HepG2 (cell line): ENCODE data around the gene CD6. TPM values are rescaled to one million over a fixed set of nuclear protein-coding genes. Genes with fewer than 3 reads are reported as not detected.

Experiments
- ATAC-seq: fragments of 200-7000 bp; cut with Tn5 transposase; 3 replicates; pipeline ENCODE4 v1.9.1; 2020; ENCODE audit warnings: mild to moderate bottlenecking, moderate library complexity
- BruUV-seq: library from RNA; stranded (reverse); fragments of 400-500 nt; replicated peaks from 2 replicates; lab custom pipeline; 2021; lab: Mats Ljungman, UMichigan
- CTCF ChIA-PET: fragments of 300-600 bp; formaldehyde crosslinking; extraction: SDS; loops from one replicate; lab custom pipeline; 2021; ENCODE audit warnings: low total read pairs, inconsistent platforms, low intra/inter-chr PET ratio; lab: Yijun Ruan, JAX
- POLR2A ChIA-PET: fragments of 350-600 bp; sonication (Branson Sonifier 250); formaldehyde crosslinking; loops from one replicate; lab custom pipeline; 2020; ENCODE audit warnings: antibody characterized with exemption, inconsistent platforms; lab: Yijun Ruan, JAX
- DNase-seq: peaks from one replicate; pipeline ENCODE4 v3.0.0-alpha.2; 2015; ENCODE audit warnings: low spot score
- FAIRE-seq: peaks from 3 replicates; lab custom pipeline; 2011; peaks lifted over from hg19 to GRCh38; lab: Jason Lieb, UNC
- H2AFZ ChIP-seq: one replicate; pipeline ENCODE4 v1.6.1; 2011; ENCODE audit warnings: low read length, inconsistent platforms
- H3K27ac ChIP-seq: fragments of 300-600 bp; 3 replicates; pipeline ENCODE4 v1.8.0; 2011; ENCODE audit warnings: mixed run types, mild to moderate bottlenecking, mixed read lengths, low read length, inconsistent platforms; ENCODE audit not compliant: insufficient read depth; ENCODE audit errors: extremely low read length
- H3K27me3 ChIP-seq, 2 experiments: fragments of 200-600 bp in 1 of 2; 2 replicates in 1 of 2; 3 replicates in 1 of 2; pipeline versions ENCODE4 v1.6.0 to v1.8.0; 2011; ENCODE audit warnings: low read length in 2 of 2, mild to moderate bottlenecking in 2 of 2, moderate library complexity in 2 of 2, inconsistent platforms in 1 of 2; ENCODE audit not compliant: insufficient read depth in 2 of 2, control insufficient read depth in 1 of 2
- H3K36me3 ChIP-seq, 2 experiments: fragments of 200-600 bp in 1 of 2; replicated peaks in 1 of 2; 2 replicates in 1 of 2; 3 replicates in 1 of 2; pipeline versions ENCODE4 v1.5.1 to v1.8.0; 2011; ENCODE audit warnings: low read length in 2 of 2, inconsistent platforms in 1 of 2; ENCODE audit not compliant: insufficient read depth in 2 of 2, control insufficient read depth in 1 of 2
- H3K4me1 ChIP-seq: 2 replicates; pipeline ENCODE4 v1.5.1; 2012; ENCODE audit warnings: low read length, inconsistent platforms; ENCODE audit not compliant: insufficient read depth
- H3K4me2 ChIP-seq: 2 replicates; pipeline ENCODE4 v1.6.0; 2011; ENCODE audit warnings: low read depth, low read length, inconsistent platforms
- H3K4me3 ChIP-seq, 3 experiments: fragments of 200-600 bp in 1 of 3; sonication (generic), shearing (Covaris generic) in 1 of 3; replicated peaks in 1 of 3; 2 replicates each; pipeline ENCODE4 v1.5.1; 2011 to 2016; ENCODE audit warnings: low read length in 3 of 3, inconsistent platforms in 2 of 3, low read depth in 2 of 3, mild to moderate bottlenecking in 2 of 3, control low read depth in 1 of 3, mixed read lengths in 1 of 3; ENCODE audit not compliant: insufficient read depth in 1 of 3
- H3K79me2 ChIP-seq: one replicate; pipeline ENCODE4 v1.6.1; 2011; ENCODE audit warnings: low read length, inconsistent platforms; ENCODE audit not compliant: insufficient read depth
- H3K9ac ChIP-seq: 2 replicates; pipeline ENCODE4 v1.6.0; 2011; ENCODE audit warnings: mild to moderate bottlenecking, low read depth, low read length, inconsistent platforms; ENCODE audit not compliant: insufficient read depth
- H3K9me3 ChIP-seq: 2 replicates; pipeline ENCODE4 v1.5.1; 2012; ENCODE audit warnings: mild to moderate bottlenecking, low read length
- H4K20me1 ChIP-seq: 2 replicates; pipeline ENCODE4 v1.6.0; 2011; ENCODE audit warnings: inconsistent platforms, mild to moderate bottlenecking, low read length, moderate library complexity; ENCODE audit not compliant: insufficient read depth
- AGO2 ChIP-seq: fragments of 200-400 bp; formaldehyde crosslinking; optimal IDR thresholded peaks from 2 replicates; pipeline ENCODE3; 2017; ENCODE audit warnings: mild to moderate bottlenecking, low read depth, low read length, moderate library complexity
- EEA1 ChIP-seq: sonication (generic); formaldehyde crosslinking; IDR thresholded peaks from 2 replicates; pipeline ENCODE4 v1.5.1; 2020; ENCODE audit warnings: mild to moderate bottlenecking, missing genetic modification reagents, borderline replicate concordance
- GABPB1 ChIP-seq: IDR thresholded peaks from 2 replicates; pipeline ENCODE4 v1.6.1; 2016; ENCODE audit warnings: mild to moderate bottlenecking, missing genetic modification reagents, moderate library complexity, missing compliant biosample characterization
- GLMP ChIP-seq: sonication (generic); formaldehyde crosslinking; IDR thresholded peaks from 2 replicates; pipeline ENCODE4 v1.9.0; 2021; ENCODE audit warnings: missing genetic modification reagents, mild to moderate bottlenecking, borderline replicate concordance
- JUNB ChIP-seq: sonication (generic); formaldehyde crosslinking; IDR thresholded peaks from 2 replicates; pipeline ENCODE4 v1.8.0; 2022; ENCODE audit warnings: missing genetic modification reagents, mild to moderate bottlenecking, borderline replicate concordance
- KAT7 ChIP-seq: IDR thresholded peaks from 2 replicates; pipeline ENCODE4 v1.6.1; 2018; ENCODE audit warnings: borderline replicate concordance, missing compliant biosample characterization
- LBX2 ChIP-seq: sonication (generic); formaldehyde crosslinking; IDR thresholded peaks from 2 replicates; pipeline ENCODE4 v1.5.0; 2020; ENCODE audit warnings: missing genetic modification reagents, mild to moderate bottlenecking, borderline replicate concordance
- MAF1 ChIP-seq: sonication (generic); formaldehyde crosslinking; IDR thresholded peaks from 2 replicates; pipeline ENCODE4 v1.5.0; 2020; ENCODE audit warnings: missing genetic modification reagents, borderline replicate concordance
- MAZ ChIP-seq, 2 experiments: sonication (generic) in 1 of 2; formaldehyde crosslinking in 1 of 2; IDR thresholded peaks; 2 replicates each; pipeline versions ENCODE4 v1.5.0 to v1.6.1; 2012 to 2020; ENCODE audit warnings: low read depth in 2 of 2, mild to moderate bottlenecking in 2 of 2, borderline replicate concordance in 1 of 2, improper control_type of control experiment in 1 of 2, low read length in 1 of 2, missing genetic modification reagents in 1 of 2, moderate library complexity in 1 of 2
- MZF1 ChIP-seq: sonication (generic); formaldehyde crosslinking; IDR thresholded peaks from 2 replicates; pipeline ENCODE4 v1.8.1; 2023; ENCODE audit warnings: mild to moderate bottlenecking, missing genetic modification reagents, borderline replicate concordance
- NCOA2 ChIP-seq: sonication (generic); formaldehyde crosslinking; IDR thresholded peaks from 2 replicates; pipeline ENCODE4 v1.8.0; 2022; ENCODE audit warnings: inconsistent platforms
- NFIB ChIP-seq: sonication (generic); formaldehyde crosslinking; IDR thresholded peaks from 2 replicates; pipeline ENCODE4 v1.9.0; 2021; ENCODE audit warnings: missing genetic modification reagents, mild to moderate bottlenecking, borderline replicate concordance
- THAP8 ChIP-seq: sonication (generic); formaldehyde crosslinking; IDR thresholded peaks from 2 replicates; pipeline ENCODE4 v1.5.1; 2020; ENCODE audit warnings: missing genetic modification reagents, mild to moderate bottlenecking, borderline replicate concordance
- ZFX ChIP-seq: sonication (generic); formaldehyde crosslinking; IDR thresholded peaks from 2 replicates; pipeline ENCODE4 v1.4.0; 2020; ENCODE audit warnings: mild to moderate bottlenecking, low read depth, missing genetic modification reagents, moderate library complexity
- ZKSCAN8 ChIP-seq: IDR thresholded peaks from 2 replicates; pipeline ENCODE4 v1.6.1; 2016; ENCODE audit warnings: borderline replicate concordance, missing genetic modification reagents, missing compliant biosample characterization
- ZMYM3 ChIP-seq: sonication (generic); formaldehyde crosslinking; IDR thresholded peaks from 2 replicates; pipeline ENCODE4 v1.5.1; 2020; ENCODE audit warnings: mild to moderate bottlenecking, missing genetic modification reagents
- ZNF234 ChIP-seq: sonication (generic); formaldehyde crosslinking; conservative IDR thresholded peaks from 2 replicates; pipeline ENCODE4 v1.5.1; 2020; ENCODE audit warnings: mild to moderate bottlenecking, missing genetic modification reagents
- ZNF296 ChIP-seq: sonication (generic); formaldehyde crosslinking; conservative IDR thresholded peaks from 2 replicates; pipeline ENCODE4 v1.5.0; 2020; ENCODE audit warnings: mild to moderate bottlenecking, missing genetic modification reagents
- ZNF776 ChIP-seq: sonication (generic); formaldehyde crosslinking; IDR thresholded peaks from 2 replicates; pipeline ENCODE4 v1.4.0; 2020; ENCODE audit warnings: mild to moderate bottlenecking, missing genetic modification reagents
- WGBS: methylation state at CpG from one replicate; pipeline ENCODE4 v1.1.6; 2017; ENCODE audit warnings: low lambda C conversion rate; 5-methylcytosine and 5-hydroxymethylcytosine counted together
- in situ Hi-C: cut with HindIII; loops from 2 replicates; pipeline ENCODE4 v1.10.0; 2017; ENCODE audit warnings: low pct_unique_long_range_greater_than_20kb; ENCODE audit not compliant: extremely low pct_ligation_motif_present
- intact Hi-C: fragments of 100-400 bp; cut with micrococcal nuclease; formaldehyde crosslinking; loops from one replicate; pipeline ENCODE4 v1.10.0; 2022; ENCODE audit not compliant: unreplicated experiment
- polyA plus RNA-seq, 8 experiments: library from polyadenylated mRNA; depleted of rRNA in 3 of 8; stranded (reverse) in 7 of 8; unstranded in 1 of 8; fragments of >200 nt; fragmentation: Illumina TruSeq in 4 of 8; extraction: Trizol in 4 of 8; gene quantifications; 2 replicates each; pipeline versions ENCODE4 v1.2.1 to v1.2.3, GENCODE V29; 2011 to 2016; ENCODE audit warnings: low read depth in 4 of 8, missing spikeins in 1 of 8, mixed read lengths in 1 of 8; ENCODE audit not compliant: insufficient read depth in 1 of 8
- total RNA-seq, 5 experiments: library from RNA; depleted of rRNA; stranded (reverse); fragments of >200 nt; fragmentation: Illumina TruSeq; extraction: Trizol; gene quantifications; 2 replicates each; pipeline ENCODE4 v1.2.3, GENCODE V29; 2016; ENCODE audit warnings: low read depth in 1 of 5

Gene CD6
- total and polyA plus RNA-seq, 2 of the 13 experiments (the other 11 are each of a cell fraction or from before 2014, with no cell fraction given) = not detected

GRCh38 chr11:60923800-60924109 is 47.7 kb upstream of the CD6 start (continued):
- TF ChIP-seq JUNB (CRISPR knock-in tag) (no peak), ZNF234 (CRISPR knock-in tag) (no peak), ZNF296 (no peak), AGO2 (peak; percentile 23), NCOA2 (0 out of 2 replicates have a peak, but pooled peaks have one; percentile 1), MAZ (IDR thresholded peaks at IDR 0.05; ENCODE audit: borderline replicate concordance, low read depth, low read length) (no peak), MAZ (CRISPR knock-in tag; IDR thresholded peaks at IDR 0.05; ENCODE audit: low read depth) (no peak), ZKSCAN8 (CRISPR knock-in tag) (no peak), ZFX (CRISPR knock-in tag) (no peak)

- ATAC-seq (peak; percentile 91), FAIRE-seq (no peak), DNase-seq (peak; percentile 37)
- POLR2A ChIA-PET = interaction anchor here (1.1 kb wide), 3 partner anchors 9 to 19 kb away, joined by 3 to 7 read pairs (median 4); partner anchors contain the start of gene TMEM109
- in situ Hi-C loops = no loop called here
- no peak within 1 kb of the TSS for H2AFZ ChIP-seq
- H3K4me1 ChIP-seq = peaks cover 24% of the 10 kb centered on the region
- H3K79me2 ChIP-seq = no peaks in the 10 kb centered on the region
- H4K20me1 ChIP-seq = no peaks in the 10 kb centered on the region
- intact Hi-C loops = no loop called here
- peaks cover 2 to 7% of the 10 kb centered on the region in 2 experiments; a peak in 4 of 5 replicates for H3K36me3 ChIP-seq
- CTCF ChIA-PET = no interaction called here
- H3K27me3 ChIP-seq = no peaks in the 10 kb centered on the region; a peak in 1 of 5 replicates
- peak within 1 kb of the TSS; percentile 56 for H3K9ac ChIP-seq
- no peak within 1 kb of the TSS for H3K27ac ChIP-seq
- H3K4me2 ChIP-seq = peak within 1 kb of the TSS; percentile 92
- WGBS = 3% methylated on average over 8 of the region's 69 CpGs
- BruUV-seq = no TSS peak
- no peaks in the 10 kb centered on the region for H3K9me3 ChIP-seq
- H3K4me3 ChIP-seq = peak within 1 kb of the TSS; percentile 57 to 75 (median 73)
- TF ChIP-seq ZMYM3 (peak; percentile 97), EEA1 (CRISPR knock-in tag) (no peak), GABPB1 (CRISPR knock-in tag) (peak; percentile 67), THAP8 (no peak), GLMP (CRISPR knock-in tag) (no peak), MZF1 (no peak), NFIB (CRISPR knock-in tag) (no peak), ZNF776 (CRISPR knock-in tag) (no peak), LBX2 (CRISPR knock-in tag) (no peak), MAF1 (CRISPR knock-in tag) (no peak), KAT7 (CRISPR knock-in tag) (no peak)
Observed at GRCh38 chr11:60924110-60924905, 47.2 kb upstream of the CD6 start, which contains the start of gene TMEM132A. TMEM132A (plus strand) TSS chr11:60924460; CDS start chr11:60924634, 174 bp downstream.
